ENCODE results near the gene APIP.

Gene APIP

DNA sequence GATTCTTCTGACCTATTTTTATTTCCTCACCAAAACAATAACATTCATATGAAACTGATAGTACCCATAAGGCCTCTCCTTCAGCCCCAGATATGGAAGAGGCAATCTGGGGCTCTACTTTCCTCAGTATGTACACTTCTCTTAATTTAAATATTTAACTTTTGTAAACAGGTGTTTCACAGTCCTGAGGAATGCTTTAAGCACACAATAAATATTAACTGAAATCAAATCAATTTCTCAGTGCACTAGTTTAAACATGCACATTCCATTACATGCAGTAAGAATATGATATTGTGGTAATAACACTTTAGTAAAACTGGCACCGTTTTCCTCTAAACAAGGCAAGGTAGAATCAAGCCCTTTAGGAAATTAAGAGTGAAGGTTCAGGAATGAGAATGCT, 28.9 kb downstream of the APIP start:
- no peak for DNase-seq

- DNase-seq, result no peak
Measured at GRCh38 chr11:34886609-34887008, 29.6 kb downstream of the APIP start.

- no peak for DNase-seq
Measured at GRCh38 chr11:34881900-34882299, 34.3 kb downstream of the APIP start.

DNA sequence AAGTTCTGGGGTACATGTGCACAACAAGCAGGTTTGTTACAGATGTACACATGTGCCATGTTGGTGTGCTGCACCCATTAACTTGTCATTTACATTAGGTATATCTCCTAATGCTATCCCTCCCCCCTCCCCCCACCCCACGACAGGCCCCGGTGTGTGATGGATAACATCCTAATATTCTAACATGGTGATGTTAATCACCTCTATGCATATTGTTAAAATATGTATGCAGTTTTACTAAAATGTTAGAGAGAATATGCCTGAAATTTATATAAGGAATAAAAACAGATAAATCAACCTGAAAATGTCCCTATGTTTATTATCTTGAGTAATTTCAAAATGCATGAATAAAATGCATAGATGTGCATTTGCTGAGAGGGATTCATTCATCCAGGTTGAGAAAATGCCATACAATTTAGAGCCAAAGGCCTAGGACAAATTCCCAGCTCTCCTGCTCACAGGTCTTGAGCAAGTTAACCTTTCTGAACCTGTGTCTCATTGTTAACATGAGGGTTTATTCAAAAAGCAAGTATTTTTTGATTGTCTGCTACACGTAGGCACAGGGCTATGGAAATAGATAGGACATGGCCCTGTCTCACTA, 38.7 kb downstream of the APIP start:
- DNase-seq, result no peak

- no peak for DNase-seq
Measured at GRCh38 chr11:34874202-34874601, 42.0 kb downstream of the APIP start.

DNA sequence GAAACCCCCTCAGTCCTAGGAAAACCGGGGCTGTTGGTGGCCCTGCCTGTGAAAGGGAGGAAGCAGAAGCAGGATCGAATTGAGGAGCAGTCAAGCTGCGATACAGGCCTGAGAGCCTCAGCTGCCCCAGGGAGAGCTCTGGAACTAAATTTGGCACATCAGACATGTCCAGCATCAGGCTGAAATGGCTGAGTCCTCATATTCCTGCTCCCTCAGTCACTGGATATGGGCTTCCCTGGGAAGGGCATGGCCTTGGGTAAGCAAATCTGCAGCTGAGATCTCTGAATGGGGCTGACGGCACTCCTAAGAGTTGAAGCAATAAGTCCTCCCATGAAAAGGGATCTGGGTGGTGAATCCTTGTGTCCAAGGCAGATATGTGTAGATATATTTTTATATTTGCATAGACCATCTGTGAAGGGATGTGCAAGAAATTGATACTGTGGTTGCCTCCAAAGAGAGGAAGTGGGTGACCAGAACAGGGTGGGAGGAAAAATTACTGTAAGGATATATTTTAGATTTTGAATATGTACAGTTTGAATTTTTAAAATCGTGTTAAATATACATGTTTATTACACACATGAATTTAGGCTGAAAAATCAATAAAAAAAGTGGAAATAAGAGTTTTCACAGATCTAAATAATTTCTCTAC, 45.5 kb downstream of the APIP start:
- DNase-seq, result no peak

GRCh38 chr11:34869425-34869824, 46.8 kb downstream of the APIP start:
- no peak for DNase-seq

DNA sequence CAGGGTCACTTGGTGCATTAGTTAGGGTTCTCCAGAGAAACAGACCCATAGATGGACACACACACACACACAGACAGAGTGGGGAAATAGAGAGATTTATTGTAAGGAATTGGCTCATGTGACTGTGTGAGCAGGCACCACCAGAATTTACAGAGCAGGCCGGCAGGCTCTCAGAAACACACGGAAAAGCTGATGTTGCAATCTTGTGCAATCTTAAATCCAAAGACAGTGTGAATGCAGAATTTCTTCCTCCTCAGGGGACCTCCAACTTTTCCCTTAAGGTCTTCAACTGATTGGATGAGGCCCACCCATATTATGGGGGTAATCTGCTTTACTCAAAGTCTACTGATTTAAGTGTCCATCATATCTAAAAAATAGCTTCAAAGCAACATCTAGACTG, 49.8 kb downstream of the APIP start:
- peak; percentile 55 to 81 (median 70) for DNase-seq

GRCh38 chr11:34865261-34865660, 50.9 kb downstream of the APIP start:
- peak; percentile 7 to 40 (median 25) for DNase-seq

DNA sequence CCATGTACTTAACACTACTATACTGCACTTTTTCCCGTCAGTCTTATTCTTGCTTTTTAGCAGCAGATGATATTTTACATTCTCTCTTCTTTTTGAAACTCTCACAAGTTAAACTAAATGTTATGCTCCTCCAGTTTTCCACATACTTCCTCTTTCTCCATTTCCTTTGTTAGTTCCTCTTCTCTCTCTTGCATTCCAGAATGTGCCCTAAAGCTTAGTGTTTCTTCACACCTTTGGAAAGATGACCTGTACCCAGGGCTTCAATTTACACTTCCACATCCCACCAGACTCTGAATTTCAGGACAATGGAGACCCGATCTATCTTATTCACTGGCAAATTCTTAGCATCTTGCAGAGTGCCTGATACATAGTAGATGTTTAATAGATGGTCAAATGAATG, 51.8 kb downstream of the APIP start:
- DNase-seq, result peak; percentile 6 to 67 (median 38)

- DNase-seq, result no peak
Measured at GRCh38 chr11:34863048-34863447, 53.1 kb downstream of the APIP start.

- no peak for DNase-seq
Measured at GRCh38 chr11:34860518-34860917, 55.7 kb downstream of the APIP start.

- DNase-seq, result no peak
Measured at GRCh38 chr11:34860034-34860433, 56.1 kb downstream of the APIP start.

- no peak for DNase-seq
Measured at GRCh38 chr11:34859496-34859895, 56.7 kb downstream of the APIP start.

DNA sequence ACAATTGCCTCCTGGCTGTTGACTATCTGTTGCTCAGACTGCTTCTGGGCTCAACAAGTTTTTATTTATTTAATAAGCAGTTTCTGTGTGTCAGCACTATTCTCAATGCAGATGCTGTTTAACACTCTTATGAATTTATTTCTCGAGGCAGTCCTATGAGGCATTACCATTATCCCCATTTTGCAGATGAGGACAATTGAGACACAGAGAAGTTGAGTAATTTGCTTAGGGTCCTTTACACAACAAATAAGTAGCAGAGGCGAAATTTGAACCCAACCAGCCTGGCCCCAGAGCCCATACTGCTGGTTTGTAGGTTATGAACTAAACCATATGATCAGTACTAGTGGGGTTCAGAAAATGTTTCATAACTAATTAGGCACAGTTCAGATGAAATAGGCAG, 58.7 kb downstream of the APIP start:
- DNase-seq, result no peak

- no peak for DNase-seq
Measured at GRCh38 chr11:34856251-34856650, 59.9 kb downstream of the APIP start.

DNA sequence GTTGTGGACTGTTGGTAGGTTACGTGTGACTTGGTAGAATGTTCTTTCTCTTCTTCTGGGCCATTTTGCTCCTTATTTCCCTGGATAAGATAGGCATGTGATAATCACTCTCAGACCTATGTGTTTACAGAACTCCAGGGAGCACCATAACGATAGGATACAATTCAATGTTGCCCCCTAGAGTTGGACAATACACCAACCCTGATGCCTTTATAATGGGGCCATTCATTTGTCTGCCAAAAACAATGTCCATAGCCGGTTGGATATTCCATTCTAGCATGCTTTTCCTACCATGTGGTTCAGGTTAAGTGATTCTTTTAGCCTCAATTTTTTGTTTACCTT, 60.5 kb downstream of the APIP start:
- no peak for DNase-seq

DNA sequence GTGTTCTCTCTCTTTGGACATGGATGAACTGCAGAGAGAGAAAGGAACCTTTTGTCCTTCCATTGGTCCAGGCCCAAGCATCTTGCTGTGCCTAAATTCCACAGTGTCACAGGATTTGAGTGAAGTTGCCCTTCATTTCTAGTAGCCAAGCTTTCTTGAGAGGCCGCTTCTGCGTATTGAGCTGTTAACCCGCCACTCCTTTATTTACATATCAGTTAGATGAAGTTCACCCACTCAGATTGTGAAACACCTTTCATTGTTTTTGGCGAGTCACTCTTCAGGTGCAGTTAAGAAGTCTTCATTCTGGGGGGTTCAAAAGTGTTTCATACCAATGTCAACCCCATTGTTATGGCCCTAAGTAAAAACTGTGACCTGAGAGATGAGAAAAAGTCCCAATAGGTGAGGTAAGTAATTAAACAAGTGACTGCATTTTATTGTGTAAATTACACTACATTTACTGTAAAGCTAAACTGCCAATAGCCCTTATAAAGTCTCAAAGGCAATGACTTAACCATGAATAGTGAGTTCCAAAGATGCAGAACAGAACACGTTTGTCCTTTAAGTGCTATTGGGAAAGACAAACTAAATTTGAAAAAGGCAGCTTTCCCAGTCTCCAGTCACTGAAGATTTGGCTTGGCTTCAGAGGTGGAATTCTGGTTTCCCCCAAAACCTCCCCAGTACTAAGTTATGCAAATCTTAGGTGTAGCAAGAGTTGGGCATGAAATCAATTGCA, 61.0 kb downstream of the APIP start:
- no peak for DNase-seq

DNA sequence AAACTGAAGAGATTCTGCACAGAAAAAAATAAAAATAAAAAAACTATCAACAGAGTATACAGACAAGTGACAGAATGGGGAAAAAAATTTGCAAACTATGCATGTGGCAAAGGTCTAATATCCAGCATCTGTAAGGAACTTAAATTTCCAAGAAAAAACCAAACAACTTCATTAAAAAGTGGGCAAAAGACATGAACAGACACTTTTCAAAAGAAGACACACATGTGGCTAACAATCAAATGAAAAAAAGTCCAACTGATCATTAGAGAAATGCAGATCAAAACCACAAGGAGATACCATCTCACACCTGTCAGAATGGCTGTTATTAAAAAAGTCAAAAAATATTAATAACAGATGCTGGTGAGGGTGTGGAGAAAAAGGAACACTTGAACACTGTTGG, 64.3 kb downstream of the APIP start:
- DNase-seq, result no peak

- DNase-seq, result no peak
Measured at GRCh38 chr11:34850334-34850733, 65.8 kb downstream of the APIP start.

- no peak for DNase-seq
Measured at GRCh38 chr11:34846467-34846866, 69.7 kb downstream of the APIP start.

GRCh38 chr11:34844463-34845112, 71.6 kb downstream of the APIP start:
- no peak for DNase-seq

DNA sequence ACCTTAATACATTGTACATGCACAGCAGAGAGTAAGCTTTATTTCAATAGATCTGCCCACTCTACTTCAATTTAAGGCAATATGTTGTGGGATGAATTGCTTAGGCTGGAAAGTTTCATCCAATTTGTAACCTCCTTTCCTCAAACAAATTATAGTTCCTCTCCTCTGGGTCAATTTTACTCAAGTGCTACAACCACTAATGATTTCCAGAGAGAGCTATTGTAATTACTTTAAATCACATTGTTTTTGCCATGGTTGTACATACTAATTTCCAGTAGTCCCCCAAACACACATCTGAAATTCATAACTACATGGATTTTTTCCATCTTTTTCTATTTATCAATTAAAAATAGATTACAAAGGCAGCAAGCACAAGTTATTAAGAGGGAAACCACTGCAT, 72.9 kb downstream of the APIP start:
- no peak for DNase-seq
